Astrocyte (in vitro differentiated cells and primary cell): ENCODE data around the gene CDHR2.

Experiments used
- CTCF ChIP-seq: IDR thresholded peaks from 2 replicates; pipeline ENCODE4 v1.5.1; 2011; ENCODE audit warnings: low read depth, mild to moderate bottlenecking, inconsistent platforms, low read length, moderate library complexity; ENCODE audit not compliant: insufficient read depth
- EZH2 ChIP-seq: IDR thresholded peaks from 2 replicates; pipeline ENCODE4 v1.6.1; 2012; ENCODE audit warnings: mild to moderate bottlenecking, low read length, inconsistent platforms; ENCODE audit not compliant: insufficient read depth

DNA sequence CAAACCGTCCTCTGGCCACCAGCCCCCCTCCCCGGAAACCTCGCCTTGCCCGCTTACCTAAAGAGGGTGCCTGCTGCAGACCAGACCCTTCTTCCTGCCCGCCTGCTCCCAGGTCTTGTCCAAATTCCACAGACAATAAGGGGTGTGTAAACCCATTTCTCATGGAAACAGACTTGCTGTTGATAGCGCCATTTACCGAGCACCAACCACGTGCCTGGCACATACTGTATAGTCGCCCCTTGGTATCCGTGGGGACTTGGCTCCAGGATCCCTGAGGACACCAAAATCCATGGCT lies 25.1 kb downstream of the CDHR2 start:
- no peak for TF ChIP-seq CTCF
- TF ChIP-seq EZH2, result no peak
